Tibial nerve (tissue), 4 donors: ENCODE data around the gene ZNF777. TPM values are rescaled to one million over a fixed set of nuclear protein-coding genes. Genes with fewer than 3 reads are reported as not detected.
"Not testable (repeated sequence)": the region's sequence is repeated elsewhere in the genome, so short reads cannot be mapped to it uniquely, and the experiment has no call there.

Source experiments
- DNase-seq, 2 donors: peaks; one replicate each; pipeline ENCODE4 v3.0.0-alpha.2; 2019; ENCODE audit warnings: low spot score in 2 of 2
- H3K27ac ChIP-seq, 4 donors: fragments of 200-600 bp; sonication (generic) in 3 of 4; one replicate each; pipeline ENCODE4 v1.5.1; 2017 to 2019; ENCODE audit warnings: mild to moderate bottlenecking in 1 of 4
- H3K27me3 ChIP-seq, 2 donors: fragments of 200-600 bp; sonication (generic) in 1 of 2; one replicate each; pipeline versions ENCODE4 v1.5.1 to v1.6.0; 2017 to 2019
- H3K36me3 ChIP-seq, 3 donors: fragments of 200-600 bp; sonication (generic); one replicate each; pipeline ENCODE4 v1.5.1; 2018 to 2019
- H3K4me1 ChIP-seq, 4 donors: fragments of 200-600 bp; sonication (generic) in 3 of 4; one replicate each; pipeline ENCODE4 v1.5.1; 2017 to 2019
- H3K4me3 ChIP-seq, 4 donors: fragments of 200-600 bp; sonication (generic) in 3 of 4; one replicate each; pipeline ENCODE4 v1.5.1; 2017 to 2019; ENCODE audit warnings: mild to moderate bottlenecking in 1 of 4, moderate library complexity in 1 of 4
- H3K9me3 ChIP-seq, 4 donors: fragments of 200-600 bp; sonication (generic) in 3 of 4; one replicate each; pipeline ENCODE4 v1.5.1; 2017 to 2019
- EP300 ChIP-seq, 2 donors: sonication (generic); formaldehyde crosslinking; IDR thresholded peaks; one replicate each; pipeline ENCODE4 v1.6.1; 2017; ENCODE audit warnings: antibody characterized with exemption in 2 of 2, mild to moderate bottlenecking in 1 of 2
- POLR2A ChIP-seq, 2 donors: fragments of 450-650 bp; IDR thresholded peaks; one replicate each; pipeline ENCODE4 v1.6.1; 2017; ENCODE audit warnings: antibody characterized with exemption in 2 of 2, mild to moderate bottlenecking in 2 of 2, moderate library complexity in 2 of 2
- WGBS, 2 donors: methylation state at CpG; one replicate each; pipeline ENCODE4 v1.1.5; 2018; 5-methylcytosine and 5-hydroxymethylcytosine counted together
- total RNA-seq, 4 donors: library from RNA; depleted of rRNA; stranded (reverse); fragments of >200 nt; gene quantifications; one replicate each; pipeline ENCODE4 v1.1.0, GENCODE V29; 2016
- TF ChIP-seq, protein P1 (sequence below), 5 experiments: fragments of 200-600 bp in 3 of 5; fragments of 450-650 bp in 2 of 5; sonication (generic) in 3 of 5; IDR thresholded peaks; one replicate each; pipeline ENCODE4 v1.5.1; 2016 to 2019; ENCODE audit warnings: antibody characterized with exemption in 5 of 5, mild to moderate bottlenecking in 3 of 5, moderate library complexity in 2 of 5

ZNF777 gene
- total RNA-seq, 4 donors from 2014 or later = 7.3 to 12.2 (median 9.6) TPM

- DNase-seq = no peak
- WGBS, 2 donors = 88 to 89% methylated on average over 5 of the region's 5 CpGs
- TF ChIP-seq POLR2A (IDR thresholded peaks at IDR 0.05) (no peak), EP300 (IDR thresholded peaks at IDR 0.05) (no peak)
- TF ChIP-seq, protein P1, sequence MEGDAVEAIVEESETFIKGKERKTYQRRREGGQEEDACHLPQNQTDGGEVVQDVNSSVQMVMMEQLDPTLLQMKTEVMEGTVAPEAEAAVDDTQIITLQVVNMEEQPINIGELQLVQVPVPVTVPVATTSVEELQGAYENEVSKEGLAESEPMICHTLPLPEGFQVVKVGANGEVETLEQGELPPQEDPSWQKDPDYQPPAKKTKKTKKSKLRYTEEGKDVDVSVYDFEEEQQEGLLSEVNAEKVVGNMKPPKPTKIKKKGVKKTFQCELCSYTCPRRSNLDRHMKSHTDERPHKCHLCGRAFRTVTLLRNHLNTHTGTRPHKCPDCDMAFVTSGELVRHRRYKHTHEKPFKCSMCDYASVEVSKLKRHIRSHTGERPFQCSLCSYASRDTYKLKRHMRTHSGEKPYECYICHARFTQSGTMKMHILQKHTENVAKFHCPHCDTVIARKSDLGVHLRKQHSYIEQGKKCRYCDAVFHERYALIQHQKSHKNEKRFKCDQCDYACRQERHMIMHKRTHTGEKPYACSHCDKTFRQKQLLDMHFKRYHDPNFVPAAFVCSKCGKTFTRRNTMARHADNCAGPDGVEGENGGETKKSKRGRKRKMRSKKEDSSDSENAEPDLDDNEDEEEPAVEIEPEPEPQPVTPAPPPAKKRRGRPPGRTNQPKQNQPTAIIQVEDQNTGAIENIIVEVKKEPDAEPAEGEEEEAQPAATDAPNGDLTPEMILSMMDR (IDR thresholded peaks at IDR 0.05) = no peak
- H3K4me1 ChIP-seq = peaks cover 0 to 29% (median 12%) of the 10 kb centered on the region in 4 donors
- no peaks in the 10 kb centered on the region for H3K9me3 ChIP-seq
- H3K27me3 ChIP-seq = no peaks in the 10 kb centered on the region
- peaks cover 0 to 67% (median 0%) of the 10 kb centered on the region in 3 donors for H3K36me3 ChIP-seq
- no peak overlapping the region for H3K4me3 ChIP-seq
- no peak overlapping the region for H3K27ac ChIP-seq
Measured at GRCh38 chr7:149454750-149455149, 6.1 kb downstream of the ZNF777 start.

DNA sequence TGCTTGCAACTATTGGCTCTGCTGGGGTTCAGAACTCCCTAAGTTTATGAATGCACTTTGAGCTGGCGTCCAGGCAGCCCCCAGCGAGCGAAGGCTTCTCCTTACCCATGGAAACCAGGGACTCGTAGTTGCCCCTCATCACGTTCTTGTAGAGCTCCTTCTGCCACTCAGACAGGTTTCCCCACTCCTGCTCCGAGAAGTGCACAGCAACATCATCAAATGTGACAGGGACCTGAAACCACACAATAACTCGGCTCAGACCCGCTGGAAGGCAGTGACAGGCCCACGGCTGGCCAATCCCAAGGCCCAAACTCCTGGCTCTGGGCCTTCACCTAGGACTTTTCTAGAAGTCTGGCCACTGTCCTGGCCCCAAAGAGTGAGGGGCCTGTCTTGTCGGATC lies 6.9 kb downstream of the ZNF777 start:
- 90 to 92% methylated on average over 10 of the region's 10 CpGs for WGBS, 2 donors
- H3K4me1 ChIP-seq = peaks cover 0 to 22% (median 6%) of the 10 kb centered on the region in 4 donors
- H3K4me3 ChIP-seq = no peak overlapping the region
- H3K36me3 ChIP-seq = peaks cover 0 to 75% (median 5%) of the 10 kb centered on the region in 3 donors
- no peak overlapping the region for H3K27ac ChIP-seq
- H3K27me3 ChIP-seq = no peaks in the 10 kb centered on the region
- TF ChIP-seq EP300 (IDR thresholded peaks at IDR 0.05) (no peak), POLR2A (IDR thresholded peaks at IDR 0.05) (no peak)
- TF ChIP-seq, protein P1 (IDR thresholded peaks at IDR 0.05) = no peak
- no peaks in the 10 kb centered on the region for H3K9me3 ChIP-seq
- no peak for DNase-seq

GRCh38 chr7:149450821-149451220 lies 10.0 kb downstream of the ZNF777 start:
- no peak for DNase-seq
- peaks cover 0 to 98% (median 20%) of the 10 kb centered on the region in 3 donors for H3K36me3 ChIP-seq
- no peaks in the 10 kb centered on the region for H3K4me1 ChIP-seq
- H3K27ac ChIP-seq = no peak overlapping the region
- no peaks in the 10 kb centered on the region for H3K27me3 ChIP-seq
- H3K4me3 ChIP-seq = no peak overlapping the region
- TF ChIP-seq POLR2A (IDR thresholded peaks at IDR 0.05) (no peak), EP300 (IDR thresholded peaks at IDR 0.05) (no peak)
- TF ChIP-seq, protein P1 (IDR thresholded peaks at IDR 0.05) = no peak
- 91 to 94% methylated on average over 10 of the region's 10 CpGs for WGBS, 2 donors
- H3K9me3 ChIP-seq = no peaks in the 10 kb centered on the region

GRCh38 chr7:149449897-149450296 lies 11.0 kb downstream of the ZNF777 start:
- TF ChIP-seq EP300 (IDR thresholded peaks at IDR 0.05) = no peak
- TF ChIP-seq, protein P1 (IDR thresholded peaks at IDR 0.05) = no peak
- no peak for TF ChIP-seq POLR2A (IDR thresholded peaks at IDR 0.05)
- 97 to 99% methylated on average over 4 to 6 of the region's 6 CpGs for WGBS, 2 donors
- Histone ChIP-seq H3K4me1 (no peaks in the 10 kb centered on the region), H3K27ac (no peak overlapping the region), H3K9me3 (no peaks in the 10 kb centered on the region), H3K27me3 (no peaks in the 10 kb centered on the region), H3K36me3 (peaks cover 0 to 97% (median 22%) of the 10 kb centered on the region in 3 donors), H3K4me3 (no peak overlapping the region)
- DNase-seq = no peak

GRCh38 chr7:149448961-149449360 lies 11.9 kb downstream of the ZNF777 start:
- H3K9me3 ChIP-seq = no peaks in the 10 kb centered on the region
- no peak for DNase-seq
- H3K27me3 ChIP-seq = no peaks in the 10 kb centered on the region
- peaks cover 0 to 96% (median 22%) of the 10 kb centered on the region in 3 donors for H3K36me3 ChIP-seq
- no peak overlapping the region for H3K27ac ChIP-seq
- no peaks in the 10 kb centered on the region for H3K4me1 ChIP-seq
- no peak overlapping the region for H3K4me3 ChIP-seq
- WGBS, 2 donors = 86 to 90% methylated on average over 8 of the region's 8 CpGs
- no peak for TF ChIP-seq EP300 (IDR thresholded peaks at IDR 0.05)
- TF ChIP-seq, protein P1 (IDR thresholded peaks at IDR 0.05) = no peak
- no peak for TF ChIP-seq POLR2A (IDR thresholded peaks at IDR 0.05)

GRCh38 chr7:149446026-149446425 lies 14.8 kb downstream of the ZNF777 start:
- not testable (repeated sequence) for H3K9me3 ChIP-seq, DNase-seq, H3K4me3 ChIP-seq, H3K27ac ChIP-seq, H3K27me3 ChIP-seq, H3K4me1 ChIP-seq
- 96 to 97% methylated on average over 11 of the region's 11 CpGs for WGBS, 2 donors
- peaks cover 0 to 74% (median 22%) of the 10 kb centered on the region in 3 donors for H3K36me3 ChIP-seq
